Stimulated activated naive CD8-positive, alpha-beta T cell treated with anti-CD3 and anti-CD28 coated beads, Interleukin-15, Interleukin-2, amounts not matched to agents 100 U/mL and 50 U/mL, for 24 hours (primary cell): ENCODE results near the gene ACTRT2.
A peak's percentile ranks its signal among the peaks of the same experiment; 100 is the strongest.

ENCODE experiments used
- ATAC-seq: fragments of 150-1000 bp; cut with Tn5 transposase; one replicate; pipeline ENCODE4 v1.10.0; 2021
- DNase-seq: peaks from one replicate; pipeline ENCODE4 v3.0.0; 2021

The ACTRT2 gene

GRCh38 chr1:3003039-3003940 is 18.0 kb upstream of the ACTRT2 start:
- ATAC-seq: no peak
- no peak for DNase-seq

GRCh38 chr1:3003941-3004270 is 17.4 kb upstream of the ACTRT2 start:
- no peak for DNase-seq
- ATAC-seq: no peak

- DNase-seq (no peak), ATAC-seq (no peak)
Measured at GRCh38 chr1:3004285-3005205, 16.7 kb upstream of the ACTRT2 start.

GRCh38 chr1:3005771-3006170 is 15.5 kb upstream of the ACTRT2 start:
- ATAC-seq (no peak), DNase-seq (no peak)

GRCh38 chr1:3007298-3008147 is 13.7 kb upstream of the ACTRT2 start:
- ATAC-seq (no peak), DNase-seq (no peak)

GRCh38 chr1:3009021-3009420 is 12.2 kb upstream of the ACTRT2 start:
- DNase-seq (no peak), ATAC-seq (no peak)

- DNase-seq: no peak
- ATAC-seq: no peak
Measured at GRCh38 chr1:3009556-3009955, 11.7 kb upstream of the ACTRT2 start.

GRCh38 chr1:3011127-3011526 is 10.1 kb upstream of the ACTRT2 start:
- no peak for ATAC-seq

GRCh38 chr1:3011631-3012455 is 9.4 kb upstream of the ACTRT2 start:
- no peak for DNase-seq
- ATAC-seq: no peak

More at GRCh38 chr1:3011127-3011526, 10.1 kb upstream of the ACTRT2 start:
- DNase-seq: no peak

- ATAC-seq (peak; percentile 41), DNase-seq (peak; percentile 73)
Measured at GRCh38 chr1:3012456-3013291, 8.6 kb upstream of the ACTRT2 start.

- DNase-seq: no peak
- ATAC-seq: no peak
Measured at GRCh38 chr1:3013371-3014049, 7.8 kb upstream of the ACTRT2 start.

- no peak for ATAC-seq
- DNase-seq: no peak
Measured at GRCh38 chr1:3014050-3014440, 7.2 kb upstream of the ACTRT2 start.

GRCh38 chr1:3014443-3015268 is 6.6 kb upstream of the ACTRT2 start:
- ATAC-seq: no peak

GRCh38 chr1:3015269-3015635 is 6.0 kb upstream of the ACTRT2 start:
- ATAC-seq (no peak), DNase-seq (no peak)

More at GRCh38 chr1:3014443-3015268, 6.6 kb upstream of the ACTRT2 start:
- DNase-seq: no peak

GRCh38 chr1:3015744-3016143 is 5.5 kb upstream of the ACTRT2 start:
- DNase-seq (no peak), ATAC-seq (no peak)

GRCh38 chr1:3016641-3017439 is 4.4 kb upstream of the ACTRT2 start:
- no peak for DNase-seq
- no peak for ATAC-seq

- ATAC-seq: no peak
- DNase-seq: no peak
Measured at GRCh38 chr1:3017440-3018050, 3.7 kb upstream of the ACTRT2 start.

- DNase-seq (no peak), ATAC-seq (no peak)
Measured at GRCh38 chr1:3018051-3018471, 3.2 kb upstream of the ACTRT2 start.
